ENCODE measurements around the gene TM7SF2.

GRCh38 chr11:65083134-65083833 lies 28.4 kb upstream of the TM7SF2 start:
- TF ChIP-seq CTCF (conservative IDR thresholded peaks at IDR 0.05; ENCODE audit: low read length) (no peak), EZH2phosphoT487 (IDR thresholded peaks at IDR 0.05; ENCODE audit: borderline replicate concordance) (no peak)
